ENCODE measurements around the gene AGO4. TPM values are rescaled to one million over a fixed set of nuclear protein-coding genes. Genes with fewer than 3 reads are reported as not detected.

The AGO4 gene
- total and polyA plus RNA-seq, 4 donors = 1.7 to 14.9 (median 7.3) TPM

DNA sequence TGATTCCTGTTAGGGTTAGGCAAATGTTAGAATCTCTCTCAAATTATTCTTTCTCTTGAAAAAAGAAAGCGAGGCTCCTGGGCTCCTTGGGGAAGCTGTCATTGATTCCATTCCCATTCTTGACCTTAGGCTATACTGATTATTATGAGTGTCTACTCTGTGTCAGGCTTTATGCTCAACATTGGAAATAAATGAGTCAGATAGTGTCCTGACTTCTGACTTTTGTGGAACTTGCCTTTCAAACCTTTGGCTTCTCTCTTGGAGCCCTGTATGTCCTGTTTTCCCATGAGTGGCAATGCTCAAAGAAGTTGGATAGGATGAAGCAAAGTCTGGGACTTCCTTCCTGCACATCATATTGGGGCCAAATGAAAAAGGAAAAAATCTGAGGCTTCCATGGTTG is 86.8 kb downstream of the AGO4 start:
- Histone ChIP-seq H3K4me1 (ENCODE audit: control insufficient read depth in 4 of 4, insufficient read depth in 4 of 4, low read length in 3 of 4) (no peaks in the 10 kb centered on the region), H3K9ac (ENCODE audit: low read depth in 1 of 2, low read length in 2 of 2) (no peak overlapping the region), H3K36me3 (ENCODE audit: control insufficient read depth in 4 of 4, insufficient read depth in 3 of 4, low read depth in 1 of 4, low read length in 3 of 4) (peaks cover 7 to 60% (median 35%) of the 10 kb centered on the region in 4 donors), H3K9me3 (ENCODE audit: control insufficient read depth in 4 of 4, low read length in 3 of 4) (no peaks in the 10 kb centered on the region), H3K27ac (ENCODE audit: low read depth in 1 of 2, low read length in 2 of 2) (no peak overlapping the region), H3K4me3 (ENCODE audit: low read depth in 1 of 3, low read length in 3 of 3) (no peak overlapping the region), H3K27me3 (ENCODE audit: control insufficient read depth in 4 of 4, insufficient read depth in 4 of 4, low read length in 3 of 4) (no peaks in the 10 kb centered on the region)
- 96% methylated on average over 1 of the region's 1 CpG for WGBS
- DNase-seq (ENCODE audit: low spot score) = no peak
- TF ChIP-seq FOXA1 (IDR thresholded peaks at IDR 0.05) (no peak), MAX (IDR thresholded peaks at IDR 0.05) (no peak), TAF1 (conservative IDR thresholded peaks at IDR 0.05) (no peak), NR2F2 (IDR thresholded peaks at IDR 0.05) (no peak), HNF4G (IDR thresholded peaks at IDR 0.05) (no peak), SP1 (IDR thresholded peaks at IDR 0.05) (no peak), RXRA (IDR thresholded peaks at IDR 0.05) (no peak), FOXA2 (IDR thresholded peaks at IDR 0.05) (no peak), HNF4A (conservative IDR thresholded peaks at IDR 0.05) (no peak), GABPA (IDR thresholded peaks at IDR 0.05 in 1 of 2, conservative IDR thresholded peaks at IDR 0.05 in 1 of 2) (no peak), EGR1 (IDR thresholded peaks at IDR 0.05; ENCODE audit: low read depth in 2 of 2) (no peak), REST (IDR thresholded peaks at IDR 0.05) (no peak), RAD21 (IDR thresholded peaks at IDR 0.05) (no peak)
- TF ChIP-seq, protein P1, sequence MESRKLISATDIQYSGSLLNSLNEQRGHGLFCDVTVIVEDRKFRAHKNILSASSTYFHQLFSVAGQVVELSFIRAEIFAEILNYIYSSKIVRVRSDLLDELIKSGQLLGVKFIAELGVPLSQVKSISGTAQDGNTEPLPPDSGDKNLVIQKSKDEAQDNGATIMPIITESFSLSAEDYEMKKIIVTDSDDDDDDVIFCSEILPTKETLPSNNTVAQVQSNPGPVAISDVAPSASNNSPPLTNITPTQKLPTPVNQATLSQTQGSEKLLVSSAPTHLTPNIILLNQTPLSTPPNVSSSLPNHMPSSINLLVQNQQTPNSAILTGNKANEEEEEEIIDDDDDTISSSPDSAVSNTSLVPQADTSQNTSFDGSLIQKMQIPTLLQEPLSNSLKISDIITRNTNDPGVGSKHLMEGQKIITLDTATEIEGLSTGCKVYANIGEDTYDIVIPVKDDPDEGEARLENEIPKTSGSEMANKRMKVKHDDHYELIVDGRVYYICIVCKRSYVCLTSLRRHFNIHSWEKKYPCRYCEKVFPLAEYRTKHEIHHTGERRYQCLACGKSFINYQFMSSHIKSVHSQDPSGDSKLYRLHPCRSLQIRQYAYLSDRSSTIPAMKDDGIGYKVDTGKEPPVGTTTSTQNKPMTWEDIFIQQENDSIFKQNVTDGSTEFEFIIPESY (IDR thresholded peaks at IDR 0.05) = no peak
- TF ChIP-seq, protein P2, sequence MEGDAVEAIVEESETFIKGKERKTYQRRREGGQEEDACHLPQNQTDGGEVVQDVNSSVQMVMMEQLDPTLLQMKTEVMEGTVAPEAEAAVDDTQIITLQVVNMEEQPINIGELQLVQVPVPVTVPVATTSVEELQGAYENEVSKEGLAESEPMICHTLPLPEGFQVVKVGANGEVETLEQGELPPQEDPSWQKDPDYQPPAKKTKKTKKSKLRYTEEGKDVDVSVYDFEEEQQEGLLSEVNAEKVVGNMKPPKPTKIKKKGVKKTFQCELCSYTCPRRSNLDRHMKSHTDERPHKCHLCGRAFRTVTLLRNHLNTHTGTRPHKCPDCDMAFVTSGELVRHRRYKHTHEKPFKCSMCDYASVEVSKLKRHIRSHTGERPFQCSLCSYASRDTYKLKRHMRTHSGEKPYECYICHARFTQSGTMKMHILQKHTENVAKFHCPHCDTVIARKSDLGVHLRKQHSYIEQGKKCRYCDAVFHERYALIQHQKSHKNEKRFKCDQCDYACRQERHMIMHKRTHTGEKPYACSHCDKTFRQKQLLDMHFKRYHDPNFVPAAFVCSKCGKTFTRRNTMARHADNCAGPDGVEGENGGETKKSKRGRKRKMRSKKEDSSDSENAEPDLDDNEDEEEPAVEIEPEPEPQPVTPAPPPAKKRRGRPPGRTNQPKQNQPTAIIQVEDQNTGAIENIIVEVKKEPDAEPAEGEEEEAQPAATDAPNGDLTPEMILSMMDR (IDR thresholded peaks at IDR 0.05; ENCODE audit: low read depth, low read length, missing input control) = no peak

DNA sequence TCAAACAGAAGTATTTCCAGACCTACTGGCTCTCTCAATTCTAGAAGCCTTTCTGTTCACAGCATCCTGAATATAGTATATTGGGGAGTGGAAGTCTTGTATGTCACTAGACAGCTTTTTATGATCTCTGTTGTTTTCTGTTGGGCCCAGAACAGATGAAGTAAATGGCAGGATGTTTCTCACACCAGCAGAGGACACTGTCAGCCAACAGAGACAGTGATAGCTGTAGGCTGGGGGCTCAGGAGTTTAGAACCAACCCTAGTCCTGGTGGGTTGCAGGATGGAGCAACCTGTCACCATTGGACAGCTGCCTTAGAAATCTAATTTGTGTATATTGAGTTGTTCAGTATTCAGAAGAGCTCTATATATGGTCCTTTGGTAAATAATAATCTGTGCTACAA is 92.1 kb downstream of the AGO4 start:
- Histone ChIP-seq H3K4me1 (ENCODE audit: control insufficient read depth in 4 of 4, insufficient read depth in 4 of 4, low read length in 3 of 4) (no peaks in the 10 kb centered on the region), H3K36me3 (ENCODE audit: control insufficient read depth in 4 of 4, insufficient read depth in 3 of 4, low read depth in 1 of 4, low read length in 3 of 4) (peaks cover 8 to 57% (median 29%) of the 10 kb centered on the region in 4 donors), H3K27ac (ENCODE audit: low read depth in 1 of 2, low read length in 2 of 2) (no peak overlapping the region), H3K27me3 (ENCODE audit: control insufficient read depth in 4 of 4, insufficient read depth in 4 of 4, low read length in 3 of 4) (no peaks in the 10 kb centered on the region), H3K9me3 (ENCODE audit: control insufficient read depth in 4 of 4, low read length in 3 of 4) (no peaks in the 10 kb centered on the region), H3K9ac (ENCODE audit: low read depth in 1 of 2, low read length in 2 of 2) (no peak overlapping the region), H3K4me3 (ENCODE audit: low read depth in 1 of 3, low read length in 3 of 3) (no peak overlapping the region)
- TF ChIP-seq NR2F2 (IDR thresholded peaks at IDR 0.05) (no peak), EGR1 (IDR thresholded peaks at IDR 0.05; ENCODE audit: low read depth in 2 of 2) (no peak), RAD21 (IDR thresholded peaks at IDR 0.05) (peak in 1 of 2 donors; percentile 26)
- DNase-seq (ENCODE audit: low spot score) = no peak
